GM23338 (cell line): ENCODE results near the gene CEP44. TPM values are rescaled to one million over a fixed set of nuclear protein-coding genes. Genes with fewer than 3 reads are reported as not detected.

ENCODE experiments used
- ATAC-seq: fragments of 200-7000 bp; cut with Tn5 transposase; 3 replicates; pipeline ENCODE4 v1.9.1; 2020
- DNase-seq: peaks from one replicate; pipeline ENCODE4 v3.0.0-alpha.2; 2015; ENCODE audit warnings: low spot score
- H2AFZ ChIP-seq: fragments of 200-600 bp; sonication (generic); 2 replicates; pipeline ENCODE4 v1.8.0; 2016; ENCODE audit warnings: antibody characterized with exemption, mild to moderate bottlenecking, moderate library complexity
- H3F3A ChIP-seq: fragments of 200-600 bp; sonication (generic); replicated peaks from 2 replicates; pipeline ENCODE4 v1.8.0; 2017; ENCODE audit warnings: antibody characterized with exemption, mixed run types, low read depth
- H3K27ac ChIP-seq: fragments of 200-600 bp; sonication (generic); 2 replicates; pipeline ENCODE4 v1.6.1; 2016; ENCODE audit warnings: low read depth
- H3K27me3 ChIP-seq: fragments of 200-600 bp; sonication (generic); 2 replicates; pipeline ENCODE4 v1.8.0; 2016; ENCODE audit warnings: mild to moderate bottlenecking, mixed run types, moderate library complexity; ENCODE audit not compliant: insufficient read depth
- H3K36me3 ChIP-seq: fragments of 200-600 bp; sonication (generic); 2 replicates; pipeline ENCODE4 v1.8.0; 2016; ENCODE audit warnings: mild to moderate bottlenecking; ENCODE audit not compliant: insufficient read depth
- H3K4me1 ChIP-seq: fragments of 200-600 bp; sonication (generic); 2 replicates; pipeline ENCODE4 v1.8.0; 2016; ENCODE audit warnings: mild to moderate bottlenecking, moderate library complexity; ENCODE audit not compliant: insufficient read depth
- H3K4me2 ChIP-seq: fragments of 200-600 bp; sonication (generic); 2 replicates; pipeline ENCODE4 v1.7.1; 2017; ENCODE audit warnings: mixed run types
- H3K4me3 ChIP-seq: fragments of 200-600 bp; sonication (generic); 2 replicates; pipeline ENCODE4 v1.6.1; 2016; ENCODE audit warnings: mixed run types
- H3K79me2 ChIP-seq: fragments of 200-600 bp; sonication (generic); replicated peaks from 2 replicates; pipeline ENCODE4 v1.8.0; 2017; ENCODE audit warnings: mild to moderate bottlenecking; ENCODE audit not compliant: insufficient read depth
- H3K9me2 ChIP-seq: fragments of 200-600 bp; sonication (generic); 2 replicates; pipeline ENCODE4 v1.8.0; 2017; ENCODE audit not compliant: insufficient read depth
- H4K20me1 ChIP-seq: fragments of 200-600 bp; sonication (generic); replicated peaks from 2 replicates; pipeline ENCODE4 v1.8.0; 2017; ENCODE audit warnings: mild to moderate bottlenecking; ENCODE audit not compliant: insufficient read depth
- H3K27ac Mint-ChIP-seq: 2 replicates; pipeline ENCODE4 v1.8.0; 2020; ENCODE audit warnings: inconsistent platforms, mild to moderate bottlenecking, moderate library complexity, mixed read lengths
- H3K27me3 Mint-ChIP-seq: 3 replicates; pipeline ENCODE4 v1.8.0; 2022; ENCODE audit warnings: low read depth, mild to moderate bottlenecking, moderate library complexity, mixed read lengths, inconsistent platforms; ENCODE audit not compliant: insufficient read depth, poor library complexity
- H3K36me3 Mint-ChIP-seq: 3 replicates; pipeline ENCODE4 v1.8.0; 2021; ENCODE audit warnings: low read depth, mild to moderate bottlenecking, inconsistent platforms, moderate library complexity, mixed read lengths
- H3K4me1 Mint-ChIP-seq: 3 replicates; pipeline ENCODE4 v1.8.0; 2020; ENCODE audit warnings: mild to moderate bottlenecking, inconsistent platforms, mixed read lengths
- H3K4me3 Mint-ChIP-seq: 3 replicates; pipeline ENCODE4 v1.8.0; 2021; ENCODE audit warnings: moderate library complexity, mild to moderate bottlenecking, inconsistent platforms, mixed read lengths
- H3K9me3 Mint-ChIP-seq: 3 replicates; pipeline ENCODE4 v1.8.0; 2020; ENCODE audit warnings: moderate library complexity, mild to moderate bottlenecking, inconsistent platforms, mixed read lengths
- EZH2 ChIP-seq: fragments of 200-600 bp; sonication (generic); IDR thresholded peaks from one replicate; pipeline ENCODE4 v1.8.0; 2017; ENCODE audit warnings: antibody characterized with exemption, mild to moderate bottlenecking, low read depth; ENCODE audit not compliant: unreplicated experiment
- EZH2phosphoT487 ChIP-seq: fragments of 200-600 bp; sonication (generic); IDR thresholded peaks from one replicate; pipeline ENCODE4 v1.8.1; 2018; ENCODE audit warnings: antibody characterized with exemption; ENCODE audit not compliant: unreplicated experiment
- JUNB ChIP-seq: IDR thresholded peaks from one replicate; pipeline ENCODE4 v1.6.1; 2016; ENCODE audit warnings: antibody characterized with exemption; ENCODE audit not compliant: unreplicated experiment
- NANOG ChIP-seq: IDR thresholded peaks from 2 replicates; pipeline ENCODE4 v1.6.1; 2016; ENCODE audit warnings: antibody characterized with exemption, borderline replicate concordance
- POLR2AphosphoS5 ChIP-seq: IDR thresholded peaks from 2 replicates; pipeline ENCODE4 v1.6.1; 2016; ENCODE audit warnings: antibody characterized with exemption, low read depth
- ZNF114 ChIP-seq: fragments of 250-450 bp; sonication (Bioruptor Pico); IDR thresholded peaks from 2 replicates; pipeline ENCODE4 v1.5.0; 2020; ENCODE audit warnings: mild to moderate bottlenecking, moderate library complexity
- ZNF331 ChIP-seq: fragments of 250-450 bp; sonication (Bioruptor Pico); IDR thresholded peaks from 2 replicates; pipeline ENCODE4 v1.5.0; 2020; ENCODE audit warnings: low read depth, mild to moderate bottlenecking, moderate library complexity
- polyA plus RNA-seq: library from polyadenylated mRNA; unstranded; fragments of >200 nt; fragmentation: Nextera tagmentation; extraction: Ambion mirVana; gene quantifications from 2 replicates; pipeline ENCODE4 v1.2.1, GENCODE V29; 2016
- total RNA-seq: library from RNA; depleted of rRNA; stranded (reverse); fragments of >200 nt; shearing (Covaris generic); gene quantifications from 2 replicates; pipeline ENCODE4 v1.2.3, GENCODE V29; 2014
- TF ChIP-seq, protein P1 (sequence below): fragments of 250-450 bp; sonication (Bioruptor Pico); IDR thresholded peaks from 2 replicates; pipeline ENCODE4 v1.5.0; 2020; ENCODE audit warnings: mild to moderate bottlenecking, moderate library complexity
- TF ChIP-seq, protein P2 (sequence below): IDR thresholded peaks from one replicate; pipeline ENCODE4 v1.6.1; 2018; ENCODE audit warnings: antibody characterized with exemption; ENCODE audit not compliant: unreplicated experiment

The CEP44 gene
- total and polyA plus RNA-seq, 2 experiments from 2014 or later = 12.1 to 17.4 TPM

GRCh38 chr4:174256277-174256713 is 27.4 kb upstream of the CEP44 start:
- Mint-ChIP-seq H3K9me3 (no peaks in the 10 kb centered on the region), H3K27ac (no peak overlapping the region), H3K36me3 (no peaks in the 10 kb centered on the region), H3K4me1 (no peaks in the 10 kb centered on the region), H3K4me3 (no peak overlapping the region), H3K27me3 (no peaks in the 10 kb centered on the region)
- Histone ChIP-seq H2AFZ (no peak overlapping the region), H3K9me2 (no peaks in the 10 kb centered on the region), H3K79me2 (no peaks in the 10 kb centered on the region), H3K36me3 (no peaks in the 10 kb centered on the region), H3K27ac (no peak overlapping the region), H3K4me2 (no peak overlapping the region), H4K20me1 (no peaks in the 10 kb centered on the region), H3K4me3 (no peak overlapping the region), H3K27me3 (no peaks in the 10 kb centered on the region), H3K4me1 (no peaks in the 10 kb centered on the region), H3F3A (no peaks in the 10 kb centered on the region)
- TF ChIP-seq JUNB = no peak
- TF ChIP-seq EZH2 = no peak
- ATAC-seq (no peak), DNase-seq (no peak)

- Mint-ChIP-seq H3K4me3 (no peak overlapping the region), H3K27ac (no peak overlapping the region)
- no peak overlapping the region for H3K27ac ChIP-seq
Measured at GRCh38 chr4:174259580-174259979, 24.1 kb upstream of the CEP44 start.

DNA sequence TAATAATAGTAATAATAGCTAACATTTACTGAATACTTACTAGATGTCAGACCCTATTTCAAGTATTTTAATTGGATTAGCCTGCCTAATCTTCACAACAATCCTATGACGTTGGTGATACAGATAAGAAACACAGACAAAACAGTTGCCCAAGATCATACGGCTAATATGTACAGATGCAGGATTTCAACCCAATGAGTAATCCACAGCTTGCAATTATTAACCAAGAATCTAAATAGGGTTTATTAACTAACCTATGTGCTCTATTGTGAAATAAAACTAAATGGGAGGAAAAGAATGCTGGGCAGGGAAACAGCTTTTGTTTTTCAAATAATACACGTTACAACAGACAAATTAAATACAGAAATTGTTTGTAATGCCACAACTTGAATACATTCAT is 23.6 kb upstream of the CEP44 start:
- no peaks in the 10 kb centered on the region for H3K27me3 Mint-ChIP-seq
- no peaks in the 10 kb centered on the region for H3K36me3 ChIP-seq
- H3K4me1 Mint-ChIP-seq = no peaks in the 10 kb centered on the region
- H3K9me3 Mint-ChIP-seq = no peaks in the 10 kb centered on the region
- no peaks in the 10 kb centered on the region for H3K27me3 ChIP-seq
- no peaks in the 10 kb centered on the region for H3K36me3 Mint-ChIP-seq
- no peak overlapping the region for H3K4me3 Mint-ChIP-seq
- no peak overlapping the region for H3K27ac ChIP-seq
- H4K20me1 ChIP-seq = no peaks in the 10 kb centered on the region
- H3K4me1 ChIP-seq = no peaks in the 10 kb centered on the region
- DNase-seq (no peak), ATAC-seq (no peak)
- H3K27ac Mint-ChIP-seq = peak overlapping the region; percentile 44; the same call in 1 of the 2 replicates
- H3F3A ChIP-seq = no peaks in the 10 kb centered on the region
- no peak overlapping the region for H3K4me3 ChIP-seq
- H3K9me2 ChIP-seq = no peaks in the 10 kb centered on the region
- H3K4me2 ChIP-seq = no peak overlapping the region
- H2AFZ ChIP-seq = no peak overlapping the region
- no peaks in the 10 kb centered on the region for H3K79me2 ChIP-seq
- TF ChIP-seq ZNF331 (CRISPR knock-in tag) (no peak), JUNB (no peak), POLR2AphosphoS5 (no peak)
- TF ChIP-seq, protein P1, sequence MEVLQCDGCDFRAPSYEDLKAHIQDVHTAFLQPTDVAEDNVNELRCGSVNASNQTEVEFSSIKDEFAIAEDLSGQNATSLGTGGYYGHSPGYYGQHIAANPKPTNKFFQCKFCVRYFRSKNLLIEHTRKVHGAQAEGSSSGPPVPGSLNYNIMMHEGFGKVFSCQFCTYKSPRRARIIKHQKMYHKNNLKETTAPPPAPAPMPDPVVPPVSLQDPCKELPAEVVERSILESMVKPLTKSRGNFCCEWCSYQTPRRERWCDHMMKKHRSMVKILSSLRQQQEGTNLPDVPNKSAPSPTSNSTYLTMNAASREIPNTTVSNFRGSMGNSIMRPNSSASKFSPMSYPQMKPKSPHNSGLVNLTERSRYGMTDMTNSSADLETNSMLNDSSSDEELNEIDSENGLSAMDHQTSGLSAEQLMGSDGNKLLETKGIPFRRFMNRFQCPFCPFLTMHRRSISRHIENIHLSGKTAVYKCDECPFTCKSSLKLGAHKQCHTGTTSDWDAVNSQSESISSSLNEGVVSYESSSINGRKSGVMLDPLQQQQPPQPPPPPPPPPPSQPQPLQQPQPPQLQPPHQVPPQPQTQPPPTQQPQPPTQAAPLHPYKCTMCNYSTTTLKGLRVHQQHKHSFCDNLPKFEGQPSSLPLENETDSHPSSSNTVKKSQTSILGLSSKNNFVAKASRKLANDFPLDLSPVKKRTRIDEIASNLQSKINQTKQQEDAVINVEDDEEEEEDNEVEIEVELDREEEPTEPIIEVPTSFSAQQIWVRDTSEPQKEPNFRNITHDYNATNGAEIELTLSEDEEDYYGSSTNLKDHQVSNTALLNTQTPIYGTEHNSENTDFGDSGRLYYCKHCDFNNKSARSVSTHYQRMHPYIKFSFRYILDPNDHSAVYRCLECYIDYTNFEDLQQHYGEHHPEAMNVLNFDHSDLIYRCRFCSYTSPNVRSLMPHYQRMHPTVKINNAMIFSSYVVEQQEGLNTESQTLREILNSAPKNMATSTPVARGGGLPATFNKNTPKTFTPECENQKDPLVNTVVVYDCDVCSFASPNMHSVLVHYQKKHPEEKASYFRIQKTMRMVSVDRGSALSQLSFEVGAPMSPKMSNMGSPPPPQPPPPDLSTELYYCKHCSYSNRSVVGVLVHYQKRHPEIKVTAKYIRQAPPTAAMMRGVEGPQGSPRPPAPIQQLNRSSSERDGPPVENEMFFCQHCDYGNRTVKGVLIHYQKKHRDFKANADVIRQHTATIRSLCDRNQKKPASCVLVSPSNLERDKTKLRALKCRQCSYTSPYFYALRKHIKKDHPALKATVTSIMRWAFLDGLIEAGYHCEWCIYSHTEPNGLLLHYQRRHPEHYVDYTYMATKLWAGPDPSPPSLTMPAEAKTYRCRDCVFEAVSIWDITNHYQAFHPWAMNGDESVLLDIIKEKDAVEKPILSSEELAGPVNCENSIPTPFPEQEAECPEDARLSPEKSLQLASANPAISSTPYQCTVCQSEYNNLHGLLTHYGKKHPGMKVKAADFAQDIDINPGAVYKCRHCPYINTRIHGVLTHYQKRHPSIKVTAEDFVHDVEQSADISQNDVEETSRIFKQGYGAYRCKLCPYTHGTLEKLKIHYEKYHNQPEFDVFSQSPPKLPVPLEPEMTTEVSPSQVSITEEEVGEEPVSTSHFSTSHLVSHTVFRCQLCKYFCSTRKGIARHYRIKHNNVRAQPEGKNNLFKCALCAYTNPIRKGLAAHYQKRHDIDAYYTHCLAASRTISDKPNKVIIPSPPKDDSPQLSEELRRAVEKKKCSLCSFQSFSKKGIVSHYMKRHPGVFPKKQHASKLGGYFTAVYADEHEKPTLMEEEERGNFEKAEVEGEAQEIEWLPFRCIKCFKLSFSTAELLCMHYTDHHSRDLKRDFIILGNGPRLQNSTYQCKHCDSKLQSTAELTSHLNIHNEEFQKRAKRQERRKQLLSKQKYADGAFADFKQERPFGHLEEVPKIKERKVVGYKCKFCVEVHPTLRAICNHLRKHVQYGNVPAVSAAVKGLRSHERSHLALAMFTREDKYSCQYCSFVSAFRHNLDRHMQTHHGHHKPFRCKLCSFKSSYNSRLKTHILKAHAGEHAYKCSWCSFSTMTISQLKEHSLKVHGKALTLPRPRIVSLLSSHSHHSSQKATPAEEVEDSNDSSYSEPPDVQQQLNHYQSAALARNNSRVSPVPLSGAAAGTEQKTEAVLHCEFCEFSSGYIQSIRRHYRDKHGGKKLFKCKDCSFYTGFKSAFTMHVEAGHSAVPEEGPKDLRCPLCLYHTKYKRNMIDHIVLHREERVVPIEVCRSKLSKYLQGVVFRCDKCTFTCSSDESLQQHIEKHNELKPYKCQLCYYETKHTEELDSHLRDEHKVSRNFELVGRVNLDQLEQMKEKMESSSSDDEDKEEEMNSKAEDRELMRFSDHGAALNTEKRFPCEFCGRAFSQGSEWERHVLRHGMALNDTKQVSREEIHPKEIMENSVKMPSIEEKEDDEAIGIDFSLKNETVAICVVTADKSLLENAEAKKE (CRISPR knock-in tag) = no peak
- TF ChIP-seq, protein P2, sequence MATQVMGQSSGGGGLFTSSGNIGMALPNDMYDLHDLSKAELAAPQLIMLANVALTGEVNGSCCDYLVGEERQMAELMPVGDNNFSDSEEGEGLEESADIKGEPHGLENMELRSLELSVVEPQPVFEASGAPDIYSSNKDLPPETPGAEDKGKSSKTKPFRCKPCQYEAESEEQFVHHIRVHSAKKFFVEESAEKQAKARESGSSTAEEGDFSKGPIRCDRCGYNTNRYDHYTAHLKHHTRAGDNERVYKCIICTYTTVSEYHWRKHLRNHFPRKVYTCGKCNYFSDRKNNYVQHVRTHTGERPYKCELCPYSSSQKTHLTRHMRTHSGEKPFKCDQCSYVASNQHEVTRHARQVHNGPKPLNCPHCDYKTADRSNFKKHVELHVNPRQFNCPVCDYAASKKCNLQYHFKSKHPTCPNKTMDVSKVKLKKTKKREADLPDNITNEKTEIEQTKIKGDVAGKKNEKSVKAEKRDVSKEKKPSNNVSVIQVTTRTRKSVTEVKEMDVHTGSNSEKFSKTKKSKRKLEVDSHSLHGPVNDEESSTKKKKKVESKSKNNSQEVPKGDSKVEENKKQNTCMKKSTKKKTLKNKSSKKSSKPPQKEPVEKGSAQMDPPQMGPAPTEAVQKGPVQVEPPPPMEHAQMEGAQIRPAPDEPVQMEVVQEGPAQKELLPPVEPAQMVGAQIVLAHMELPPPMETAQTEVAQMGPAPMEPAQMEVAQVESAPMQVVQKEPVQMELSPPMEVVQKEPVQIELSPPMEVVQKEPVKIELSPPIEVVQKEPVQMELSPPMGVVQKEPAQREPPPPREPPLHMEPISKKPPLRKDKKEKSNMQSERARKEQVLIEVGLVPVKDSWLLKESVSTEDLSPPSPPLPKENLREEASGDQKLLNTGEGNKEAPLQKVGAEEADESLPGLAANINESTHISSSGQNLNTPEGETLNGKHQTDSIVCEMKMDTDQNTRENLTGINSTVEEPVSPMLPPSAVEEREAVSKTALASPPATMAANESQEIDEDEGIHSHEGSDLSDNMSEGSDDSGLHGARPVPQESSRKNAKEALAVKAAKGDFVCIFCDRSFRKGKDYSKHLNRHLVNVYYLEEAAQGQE = no peak

More at GRCh38 chr4:174259580-174259979, 24.1 kb upstream of the CEP44 start:
- H3K9me3 Mint-ChIP-seq = no peaks in the 10 kb centered on the region
- Histone ChIP-seq H3K4me3 (no peak overlapping the region), H4K20me1 (no peaks in the 10 kb centered on the region), H3K27me3 (no peaks in the 10 kb centered on the region), H3K79me2 (no peaks in the 10 kb centered on the region), H2AFZ (no peak overlapping the region), H3F3A (no peaks in the 10 kb centered on the region), H3K36me3 (no peaks in the 10 kb centered on the region), H3K4me2 (no peak overlapping the region), H3K9me2 (no peaks in the 10 kb centered on the region), H3K4me1 (no peaks in the 10 kb centered on the region)
- H3K27me3 Mint-ChIP-seq = no peaks in the 10 kb centered on the region
- DNase-seq (no peak), ATAC-seq (no peak)
- no peaks in the 10 kb centered on the region for H3K36me3 Mint-ChIP-seq
- no peaks in the 10 kb centered on the region for H3K4me1 Mint-ChIP-seq
- TF ChIP-seq ZNF114 (CRISPR knock-in tag) (no peak), EZH2phosphoT487 (no peak), ZNF331 (CRISPR knock-in tag) (no peak), NANOG (no peak), EZH2 (no peak)
